IMR-90 (cell line): ENCODE results near the gene HLA-DOA. TPM values are rescaled to one million over a fixed set of nuclear protein-coding genes. Genes with fewer than 3 reads are reported as not detected.

Experiments used
- ATAC-seq: fragments of 200-7000 bp; cut with Tn5 transposase; 2 replicates; pipeline ENCODE4 v1.9.1; 2020; ENCODE audit warnings: low read depth, mild to moderate bottlenecking, moderate library complexity
- BruUV-seq: library from RNA; stranded (reverse); fragments of 400-500 nt; replicated peaks from 2 replicates; lab custom pipeline; 2021; lab: Mats Ljungman, UMichigan
- CTCF ChIA-PET: fragments of 300-600 bp; formaldehyde crosslinking; extraction: SDS; loops from one replicate; lab custom pipeline; 2021; ENCODE audit warnings: antibody characterized with exemption; lab: Yijun Ruan, JAX
- POLR2A ChIA-PET: fragments of 300-600 bp; sonication (Branson Sonifier 250); formaldehyde crosslinking; loops from one replicate; lab custom pipeline; 2022; ENCODE audit warnings: antibody characterized with exemption; ENCODE audit not compliant: unreplicated experiment; lab: Charles Lee
- DNase-seq: peaks from one replicate; pipeline ENCODE4 v3.0.0; 2013
- H2AFZ ChIP-seq: replicated peaks from 2 replicates; pipeline ENCODE3; 2013; ENCODE audit warnings: low read length, mild to moderate bottlenecking; ENCODE audit not compliant: poor library complexity
- H2AK5ac ChIP-seq: 2 replicates; pipeline ENCODE4 v1.6.1; 2013; ENCODE audit warnings: low read depth, low read length, inconsistent platforms
- H2AK9ac ChIP-seq: replicated peaks from 2 replicates; pipeline ENCODE3; 2013; ENCODE audit warnings: mild to moderate bottlenecking, low read depth, low read length, moderate library complexity; ENCODE audit not compliant: poor library complexity
- H2BK120ac ChIP-seq: 2 replicates; pipeline ENCODE4 v1.6.1; 2013; ENCODE audit warnings: low read depth, low read length, inconsistent platforms
- H2BK15ac ChIP-seq: 3 replicates; pipeline ENCODE4 v1.6.1; 2013; ENCODE audit warnings: low read depth, low read length, inconsistent platforms
- H2BK20ac ChIP-seq: 2 replicates; pipeline ENCODE4 v1.6.1; 2013; ENCODE audit warnings: low read depth, mild to moderate bottlenecking, inconsistent platforms, low read length, moderate library complexity
- H2BK5ac ChIP-seq: 2 replicates; pipeline ENCODE4 v1.6.1; 2013; ENCODE audit warnings: mild to moderate bottlenecking, low read depth, low read length, inconsistent platforms; ENCODE audit not compliant: poor library complexity, severe bottlenecking
- H3K14ac ChIP-seq: replicated peaks from 2 replicates; pipeline ENCODE4 v1.6.1; 2013; ENCODE audit warnings: low read depth, low read length, inconsistent platforms
- H3K18ac ChIP-seq: 2 replicates; pipeline ENCODE4 v1.6.1; 2013; ENCODE audit warnings: low read depth, low read length, control low read depth
- H3K23ac ChIP-seq: 2 replicates; pipeline ENCODE4 v1.6.1; 2013; ENCODE audit warnings: low read depth, low read length, inconsistent platforms
- H3K27ac ChIP-seq: 2 replicates; pipeline ENCODE4 v1.5.1; 2013; ENCODE audit warnings: mild to moderate bottlenecking, control low read depth, low read length; ENCODE audit not compliant: insufficient read depth
- H3K27me3 ChIP-seq: 2 replicates; pipeline ENCODE4 v1.6.1; 2013; ENCODE audit warnings: low read length; ENCODE audit not compliant: control insufficient read depth, insufficient read depth
- H3K36me3 ChIP-seq: 2 replicates; pipeline ENCODE4 v1.6.1; 2013; ENCODE audit warnings: low read length, mixed read lengths; ENCODE audit not compliant: control insufficient read depth, insufficient read depth
- H3K4ac ChIP-seq: 2 replicates; pipeline ENCODE4 v1.6.1; 2013; ENCODE audit warnings: low read depth, low read length, inconsistent platforms
- H3K4me1 ChIP-seq: 2 replicates; pipeline ENCODE4 v1.6.1; 2013; ENCODE audit warnings: low read length, mixed read lengths; ENCODE audit not compliant: control insufficient read depth, insufficient read depth
- H3K4me2 ChIP-seq: 2 replicates; pipeline ENCODE4 v1.6.1; 2013; ENCODE audit warnings: low read depth, mild to moderate bottlenecking, control low read depth, low read length, moderate library complexity
- H3K4me3 ChIP-seq: 2 replicates; pipeline ENCODE4 v1.5.1; 2013; ENCODE audit warnings: low read depth, mild to moderate bottlenecking, control low read depth, low read length, moderate library complexity; ENCODE audit not compliant: insufficient read depth
- H3K56ac ChIP-seq: 2 replicates; pipeline ENCODE4 v1.6.1; 2013; ENCODE audit warnings: low read length, inconsistent platforms; ENCODE audit not compliant: insufficient read depth; ENCODE audit errors: extremely low read depth
- H3K79me1 ChIP-seq, 2 experiments: 2 replicates each; pipeline ENCODE4 v1.6.1; 2013; ENCODE audit warnings: low read length in 2 of 2, inconsistent platforms in 1 of 2, low read depth in 1 of 2
- H3K9ac ChIP-seq: 2 replicates; pipeline ENCODE4 v1.6.1; 2013; ENCODE audit warnings: low read depth, low read length, control low read depth
- H3K9me1 ChIP-seq: 2 replicates; pipeline ENCODE4 v1.6.1; 2013; ENCODE audit warnings: low read length, inconsistent platforms; ENCODE audit not compliant: insufficient read depth
- H3K9me3 ChIP-seq: 2 replicates; pipeline ENCODE4 v1.6.1; 2013; ENCODE audit warnings: low read length; ENCODE audit not compliant: control insufficient read depth, insufficient read depth
- H4K20me1 ChIP-seq: 2 replicates; pipeline ENCODE4 v1.6.1; 2013; ENCODE audit warnings: low read length, inconsistent platforms; ENCODE audit not compliant: insufficient read depth
- H4K5ac ChIP-seq: 2 replicates; pipeline ENCODE4 v1.6.1; 2013; ENCODE audit warnings: mild to moderate bottlenecking, low read depth, low read length, control low read depth
- H4K8ac ChIP-seq, 2 experiments: 2 replicates each; pipeline ENCODE4 v1.6.1; 2013; ENCODE audit warnings: low read depth in 2 of 2, low read length in 2 of 2, control low read depth in 1 of 2, inconsistent platforms in 1 of 2
- H4K91ac ChIP-seq: 2 replicates; pipeline ENCODE4 v1.6.1; 2013; ENCODE audit warnings: low read depth, low read length, inconsistent platforms; ENCODE audit not compliant: insufficient read depth
- BHLHE40 ChIP-seq: fragments of 150-350 bp; IDR thresholded peaks from 2 replicates; pipeline ENCODE4 v1.6.1; 2016; ENCODE audit warnings: mild to moderate bottlenecking, low read depth, low read length
- CEBPB ChIP-seq: IDR thresholded peaks from 2 replicates; pipeline ENCODE4 v1.6.1; 2012; ENCODE audit warnings: low read depth, low read length, improper control_type of control experiment
- FOS ChIP-seq: fragments of 150-350 bp; IDR thresholded peaks from 2 replicates; pipeline ENCODE4 v1.6.1; 2016; ENCODE audit warnings: low read depth, low read length
- MAFK ChIP-seq: IDR thresholded peaks from 2 replicates; pipeline ENCODE4 v1.6.1; 2012; ENCODE audit warnings: low read depth, low read length, improper control_type of control experiment
- MAZ ChIP-seq: IDR thresholded peaks from 2 replicates; pipeline ENCODE4 v1.6.1; 2012; ENCODE audit warnings: low read depth, mild to moderate bottlenecking, low read length, improper control_type of control experiment, moderate library complexity, borderline replicate concordance
- POLR2A ChIP-seq: IDR thresholded peaks from 2 replicates; pipeline ENCODE4 v1.6.1; 2012; ENCODE audit warnings: mild to moderate bottlenecking, low read depth, low read length
- RCOR1 ChIP-seq: IDR thresholded peaks from 2 replicates; pipeline ENCODE4 v1.6.1; 2012; ENCODE audit warnings: mild to moderate bottlenecking, low read length, improper control_type of control experiment; ENCODE audit not compliant: insufficient replicate concordance
- SMC3 ChIP-seq: fragments of 150-350 bp; IDR thresholded peaks from 2 replicates; pipeline ENCODE4 v1.6.1; 2016; ENCODE audit warnings: low read depth, mild to moderate bottlenecking, antibody characterized with exemption, low read length, moderate library complexity
- WGBS, 2 experiments: methylation state at CpG; one replicate each; pipeline versions ENCODE4 v1.1.5 to v1.1.7; 2013; ENCODE audit warnings: missing lambda C conversion rate in 2 of 2; ENCODE audit not compliant: insufficient read length in 1 of 2; ENCODE audit errors: extremely low coverage in 2 of 2; 5-methylcytosine and 5-hydroxymethylcytosine counted together
- dilution Hi-C: fragments of 300-500 bp; cut with HindIII; formaldehyde crosslinking; loops from one replicate; pipeline ENCODE4 v1.14.3; 2018; ENCODE audit warnings: low sequenced_read_pairs; ENCODE audit not compliant: unreplicated experiment
- in situ Hi-C: fragments of 300-500 bp; cut with MboI; formaldehyde crosslinking; loops from 3 replicates; pipeline ENCODE4 v1.14.3; 2019; ENCODE audit warnings: low sequenced_read_pairs, inconsistent platforms, mixed read lengths
- intact Hi-C: fragments of 100-400 bp; cut with micrococcal nuclease; formaldehyde crosslinking; loops from 2 replicates; pipeline ENCODE4 v1.10.0; 2022
- polyA plus RNA-seq, 3 experiments: library from polyadenylated mRNA; depleted of rRNA; stranded (reverse); fragments of >200 nt; gene quantifications; 2 replicates each; pipeline ENCODE4 v1.2.3, GENCODE V29; 2012; ENCODE audit warnings: low replicate concordance in 1 of 3
- total RNA-seq: library from RNA; depleted of rRNA; stranded (reverse); fragments of >200 nt; gene quantifications from 2 replicates; pipeline ENCODE4 v1.2.3, GENCODE V29; 2012
- TF ChIP-seq, protein P1 (sequence below): conservative IDR thresholded peaks from 2 replicates; pipeline ENCODE4 v1.5.1; 2012; ENCODE audit warnings: mild to moderate bottlenecking, low read depth, low read length, improper control_type of control experiment

The HLA-DOA gene
- total and polyA plus RNA-seq, 2 of the 4 experiments (the other 2 are of a cell fraction), result not detected

DNA sequence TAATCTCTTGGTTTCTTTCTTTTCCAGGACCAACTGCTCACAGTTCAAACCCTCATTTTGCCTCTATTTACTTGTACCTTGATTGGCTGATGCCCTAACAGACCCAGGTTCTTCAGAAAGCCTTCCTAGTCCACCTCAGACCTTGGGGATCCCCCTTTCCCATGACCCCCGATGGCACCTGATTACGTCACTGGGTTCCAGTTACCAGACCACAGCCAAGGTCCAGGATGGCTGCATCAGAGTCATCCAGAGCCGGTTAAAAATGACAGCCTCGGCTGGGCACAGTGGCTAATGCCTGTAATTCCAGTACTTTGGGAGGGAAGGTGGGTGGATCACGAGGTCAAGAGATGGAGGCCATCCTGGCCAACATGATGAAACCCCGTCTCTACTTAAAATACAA, 4.5 kb downstream of the HLA-DOA start:
- no TSS peak for BruUV-seq
- H2BK5ac ChIP-seq, result no peak overlapping the region
- in situ Hi-C loops, result no loop called here
- no peak overlapping the region for H4K91ac ChIP-seq
- no peaks in the 10 kb centered on the region for H3K36me3 ChIP-seq
- H4K5ac ChIP-seq, result no peak overlapping the region
- POLR2A ChIA-PET, result no interaction called here
- no peak overlapping the region for H2AK9ac ChIP-seq
- H3K27me3 ChIP-seq, result peaks cover 57% of the 10 kb centered on the region
- H3K27ac ChIP-seq, result no peak overlapping the region
- TF ChIP-seq, protein P1, sequence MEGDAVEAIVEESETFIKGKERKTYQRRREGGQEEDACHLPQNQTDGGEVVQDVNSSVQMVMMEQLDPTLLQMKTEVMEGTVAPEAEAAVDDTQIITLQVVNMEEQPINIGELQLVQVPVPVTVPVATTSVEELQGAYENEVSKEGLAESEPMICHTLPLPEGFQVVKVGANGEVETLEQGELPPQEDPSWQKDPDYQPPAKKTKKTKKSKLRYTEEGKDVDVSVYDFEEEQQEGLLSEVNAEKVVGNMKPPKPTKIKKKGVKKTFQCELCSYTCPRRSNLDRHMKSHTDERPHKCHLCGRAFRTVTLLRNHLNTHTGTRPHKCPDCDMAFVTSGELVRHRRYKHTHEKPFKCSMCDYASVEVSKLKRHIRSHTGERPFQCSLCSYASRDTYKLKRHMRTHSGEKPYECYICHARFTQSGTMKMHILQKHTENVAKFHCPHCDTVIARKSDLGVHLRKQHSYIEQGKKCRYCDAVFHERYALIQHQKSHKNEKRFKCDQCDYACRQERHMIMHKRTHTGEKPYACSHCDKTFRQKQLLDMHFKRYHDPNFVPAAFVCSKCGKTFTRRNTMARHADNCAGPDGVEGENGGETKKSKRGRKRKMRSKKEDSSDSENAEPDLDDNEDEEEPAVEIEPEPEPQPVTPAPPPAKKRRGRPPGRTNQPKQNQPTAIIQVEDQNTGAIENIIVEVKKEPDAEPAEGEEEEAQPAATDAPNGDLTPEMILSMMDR, result no peak
- no peak for TF ChIP-seq CEBPB
- TF ChIP-seq SMC3, result no peak
- no peak for TF ChIP-seq MAZ
- no peak for TF ChIP-seq MAFK
- no peak for TF ChIP-seq POLR2A
- no peak for TF ChIP-seq BHLHE40
- TF ChIP-seq FOS, result no peak
- no peak for TF ChIP-seq RCOR1
- no peak overlapping the region for H3K56ac ChIP-seq
- no peak overlapping the region for H2BK120ac ChIP-seq
- no peak overlapping the region for H4K8ac ChIP-seq
- no peak overlapping the region for H3K18ac ChIP-seq
- H3K23ac ChIP-seq, result no peak overlapping the region
- H3K4me1 ChIP-seq, result no peaks in the 10 kb centered on the region; the same call in 1 of the 2 replicates
- H2BK15ac ChIP-seq, result no peak overlapping the region
- H3K4me3 ChIP-seq, result no peak overlapping the region
- H3K9me3 ChIP-seq, result no peaks in the 10 kb centered on the region
- no peak overlapping the region for H2AFZ ChIP-seq
- H3K9me1 ChIP-seq, result no peaks in the 10 kb centered on the region
- no peak overlapping the region for H2BK20ac ChIP-seq
- no peak overlapping the region for H3K14ac ChIP-seq
- no peak overlapping the region for H3K9ac ChIP-seq
- no peak for DNase-seq
- CTCF ChIA-PET, result no interaction called here
- no peak overlapping the region for H2AK5ac ChIP-seq
- intact Hi-C loops, result no loop called here
- dilution Hi-C loops, result no loop called here
- no peaks in the 10 kb centered on the region for H4K20me1 ChIP-seq
- WGBS, 2 experiments, result 60% methylated on average over 2 of the region's 6 CpGs; no CpG with 5 or more reads in 1 of the 2 experiments
- H3K4ac ChIP-seq, result no peak overlapping the region
- ATAC-seq, result no peak
- H3K4me2 ChIP-seq, result no peak overlapping the region
- H3K79me1 ChIP-seq, result no peaks in the 10 kb centered on the region
